Ecto neural progenitor cell (in vitro differentiated cells): ENCODE results near the gene PDGFRB.
A peak's percentile ranks its signal among the peaks of the same experiment; 100 is the strongest.

ENCODE experiments used
- DNase-seq: peaks from one replicate; pipeline ENCODE4 v3.0.0-alpha.2; 2018; ENCODE audit warnings: low spot score

The PDGFRB gene

DNA sequence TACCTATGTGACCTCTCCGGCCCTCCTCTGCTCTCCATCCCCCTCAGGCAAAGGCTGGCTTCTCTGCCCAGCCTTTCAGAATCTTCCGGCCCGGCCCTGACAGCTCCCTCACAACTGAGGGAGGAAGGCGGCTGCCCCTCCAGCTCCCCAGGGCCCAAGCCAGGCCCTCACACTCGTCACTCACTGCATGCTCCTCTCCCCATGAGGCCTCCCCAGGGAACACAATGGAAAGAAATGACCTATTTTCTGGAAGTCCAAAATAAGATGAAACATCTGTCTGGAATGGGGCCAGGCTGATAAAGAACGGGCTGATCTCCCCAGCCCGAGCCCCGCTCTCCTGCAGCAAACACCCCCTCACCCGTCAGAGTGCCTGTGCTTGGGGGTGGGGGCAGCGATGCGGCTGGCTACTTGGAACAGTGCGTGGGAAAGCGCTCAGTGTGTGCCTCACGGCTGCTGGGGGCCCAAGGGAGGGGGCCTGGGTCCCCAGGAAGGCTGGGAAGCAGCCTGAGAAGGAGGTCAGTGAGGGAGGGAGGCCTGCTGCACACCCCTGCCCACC lies 11.3 kb downstream of the PDGFRB start:
- DNase-seq = no peak

DNA sequence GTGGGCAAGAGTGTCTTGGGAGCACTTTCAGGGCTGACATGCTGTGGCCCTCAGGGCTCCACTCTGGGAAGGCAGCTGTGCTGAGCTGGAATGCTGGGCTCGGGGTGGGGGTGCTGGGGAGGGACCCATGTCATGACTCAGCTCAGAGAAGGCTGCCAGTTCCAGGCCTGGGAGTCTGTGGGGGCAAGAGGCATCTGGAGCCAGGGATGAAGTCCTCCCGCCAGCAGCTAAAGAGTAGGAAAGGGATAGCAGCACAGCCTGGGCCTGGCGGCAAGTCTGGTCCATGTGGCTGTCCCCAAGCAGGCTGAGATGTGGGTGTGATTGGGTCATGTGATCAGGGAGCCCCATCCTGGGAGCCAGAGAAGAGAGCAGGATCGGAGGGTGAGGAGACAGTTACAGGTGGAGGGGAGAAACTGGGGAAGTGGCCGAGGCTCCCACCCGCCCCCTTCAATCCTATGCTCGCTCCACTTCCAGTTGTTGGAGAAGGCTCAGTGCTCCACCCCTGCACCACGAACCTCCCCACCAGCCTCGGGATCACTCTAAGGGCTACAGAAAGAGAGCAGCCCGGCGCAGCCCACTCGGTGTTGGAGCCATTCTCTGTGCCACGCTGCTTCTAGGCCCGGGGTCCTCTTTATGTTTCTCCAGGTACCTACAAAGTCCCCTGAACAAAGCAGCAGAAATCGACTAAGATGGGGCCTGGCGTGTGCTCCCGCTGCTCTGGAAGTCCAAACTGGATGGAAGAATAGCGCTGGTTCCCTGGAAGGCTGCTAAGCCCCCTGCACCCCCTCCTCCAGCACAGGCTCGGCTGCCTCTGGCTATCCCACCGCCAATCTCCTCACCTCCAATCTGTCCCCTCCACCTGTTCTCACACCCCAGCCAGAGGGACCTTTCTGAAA lies 12.0 kb downstream of the PDGFRB start:
- DNase-seq = no peak

DNA sequence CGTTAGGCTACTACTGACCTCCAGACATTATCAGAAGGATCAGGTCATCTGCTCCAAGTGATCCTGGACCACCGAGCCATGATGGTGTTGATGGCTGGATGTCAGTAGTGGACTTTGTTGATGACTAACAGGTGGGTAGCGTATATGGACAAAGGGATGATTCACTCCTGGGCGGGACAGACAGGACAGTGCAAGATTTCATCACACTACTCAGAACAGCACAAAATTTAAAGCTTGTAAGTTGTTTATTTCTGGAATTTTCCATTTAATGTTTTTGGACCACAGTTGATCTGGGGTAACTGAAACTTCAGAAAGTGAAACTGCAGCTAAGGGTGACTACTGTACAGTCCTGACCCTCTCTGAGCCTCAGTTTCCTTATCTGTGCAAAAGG lies 12.7 kb downstream of the PDGFRB start:
- DNase-seq = no peak

DNA sequence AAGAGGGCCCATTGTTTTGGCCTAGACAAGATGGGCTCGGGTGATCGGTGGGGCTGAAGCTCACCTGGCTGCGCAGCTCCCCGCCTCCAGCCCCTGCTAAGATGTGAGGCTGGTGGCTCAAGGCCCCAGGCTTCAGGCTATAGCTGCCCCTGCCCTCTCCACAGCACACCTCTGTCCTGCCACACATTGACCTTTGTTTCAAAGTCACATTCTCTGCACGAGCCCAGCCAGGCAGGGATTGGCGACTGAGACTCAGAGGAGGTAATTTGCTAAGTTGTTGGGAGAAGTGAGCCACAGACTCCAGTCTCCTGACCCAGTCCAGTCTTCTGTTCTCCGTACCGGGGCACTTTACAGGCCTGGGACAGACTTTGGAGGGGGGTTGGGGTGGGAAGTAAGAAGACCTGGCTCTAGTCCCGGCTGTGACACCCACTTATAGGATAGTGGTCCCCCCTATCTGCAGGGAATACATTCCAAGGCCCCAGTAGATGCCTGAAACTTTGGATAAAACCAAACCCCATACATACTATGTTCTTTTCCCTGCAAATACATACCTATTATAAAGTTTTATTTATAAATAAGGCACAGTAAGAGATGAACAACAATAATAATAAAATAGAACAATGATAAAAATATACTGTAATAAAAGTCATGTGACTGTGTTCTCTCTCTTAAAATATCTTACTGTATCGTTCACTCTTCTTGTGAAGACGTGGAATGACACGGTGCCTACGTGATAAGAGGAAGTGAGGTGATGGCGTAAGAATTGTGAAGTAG lies 13.3 kb downstream of the PDGFRB start:
- no peak for DNase-seq

DNA sequence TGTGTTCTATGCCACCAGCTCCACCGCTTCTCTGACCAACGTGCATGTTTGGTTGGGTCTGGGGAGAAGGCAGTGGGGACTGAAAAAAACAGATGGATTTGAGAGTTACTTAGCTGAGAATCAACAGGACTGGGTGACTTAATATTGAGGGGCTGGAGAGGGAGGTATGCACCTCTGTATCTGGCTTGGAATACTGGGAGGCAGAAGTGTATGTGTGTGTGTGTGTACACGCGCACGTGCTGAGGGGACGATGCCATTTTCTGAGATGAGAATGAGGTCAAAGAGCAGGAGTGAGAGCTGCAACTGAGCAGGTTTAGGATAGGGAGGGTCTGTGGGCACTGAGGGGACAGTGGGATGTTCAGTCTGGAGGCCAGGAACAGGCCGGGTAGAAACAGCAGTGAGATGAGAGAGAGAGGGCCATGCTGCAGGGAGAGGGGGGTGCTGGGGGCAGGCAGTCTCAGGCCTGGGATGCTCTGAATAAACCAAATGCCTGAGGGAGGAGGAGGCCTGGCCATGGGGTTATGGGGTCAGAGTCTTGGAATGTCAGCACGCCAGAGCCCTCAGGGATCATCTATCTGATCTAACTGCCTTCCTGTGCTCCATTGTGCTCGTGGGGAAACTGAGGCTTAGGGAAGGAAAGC lies 14.0 kb downstream of the PDGFRB start:
- DNase-seq = peak; percentile 79

DNA sequence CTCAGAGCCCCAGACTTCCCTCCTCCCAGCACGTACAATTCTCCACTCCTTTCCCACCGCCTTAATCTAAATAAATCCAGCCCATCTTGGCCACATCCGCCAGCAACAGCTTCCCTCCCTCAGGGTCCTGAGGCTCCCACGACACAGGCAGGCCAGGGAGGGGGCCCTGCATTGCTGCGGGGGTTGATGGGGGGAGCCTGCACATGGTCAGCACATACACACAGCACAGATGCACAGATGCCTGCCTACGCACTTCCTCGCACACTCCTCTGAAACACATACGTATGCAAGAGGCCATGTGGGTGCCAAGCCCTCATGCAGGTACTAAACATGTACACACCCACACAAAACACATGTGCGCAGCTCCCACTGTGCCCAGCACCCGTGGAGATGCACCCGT lies 14.8 kb downstream of the PDGFRB start:
- no peak for DNase-seq

DNA sequence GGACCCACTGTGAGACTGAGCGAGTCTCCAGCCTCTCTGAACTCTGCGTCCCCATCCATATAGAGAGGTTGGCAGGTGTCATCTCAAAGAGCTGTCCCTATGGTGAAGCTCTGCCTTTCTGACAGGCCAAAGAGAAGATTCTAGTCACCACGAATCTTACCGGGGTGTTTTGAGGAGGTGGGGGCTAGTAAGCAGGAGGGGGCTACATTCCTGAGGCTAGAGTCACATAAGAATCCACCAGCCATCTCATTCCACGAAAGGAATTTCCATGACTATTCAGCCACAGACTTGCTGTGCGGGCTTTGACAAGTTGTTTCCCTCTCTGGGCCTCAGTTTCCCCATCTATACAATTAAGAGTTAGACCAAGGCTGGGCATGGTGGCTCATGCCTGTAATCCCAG lies 16.3 kb downstream of the PDGFRB start:
- no peak for DNase-seq

DNA sequence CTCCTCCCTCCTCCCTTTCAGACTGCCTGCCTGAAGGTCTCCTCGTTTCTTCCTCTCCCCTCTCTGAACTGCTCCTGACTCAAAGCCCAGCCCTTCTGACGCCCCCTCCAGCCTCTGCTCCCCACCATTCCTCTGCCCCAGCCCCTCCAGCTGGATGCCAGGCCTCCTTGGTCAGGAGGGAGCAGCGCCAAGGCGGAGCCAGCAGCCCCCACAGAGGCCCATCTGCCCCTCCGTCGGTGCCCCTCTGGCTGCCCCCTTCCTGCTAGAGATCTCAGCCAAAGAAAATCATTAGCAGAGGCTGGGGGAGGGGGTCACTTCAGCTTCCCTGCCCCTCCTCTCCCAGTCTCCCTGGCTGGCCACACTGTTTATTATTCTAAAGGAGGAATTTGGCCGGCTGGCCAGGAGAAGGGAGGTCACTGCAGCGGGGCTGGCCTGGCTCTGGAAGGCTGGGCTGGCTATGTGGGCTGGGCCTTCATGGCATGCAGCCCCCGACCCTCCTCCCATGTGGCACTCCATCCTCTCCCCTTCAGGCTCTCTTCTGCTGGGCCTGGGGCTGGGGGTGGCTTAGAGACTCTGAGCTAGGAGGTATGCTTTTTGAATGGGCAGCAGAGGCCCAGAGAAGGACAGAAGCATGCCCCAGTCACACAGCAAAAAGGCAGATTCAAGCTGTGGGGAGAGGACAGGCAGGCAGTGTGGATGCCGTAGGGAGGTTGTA lies 16.9 kb downstream of the PDGFRB start:
- DNase-seq = peak; percentile 83

DNA sequence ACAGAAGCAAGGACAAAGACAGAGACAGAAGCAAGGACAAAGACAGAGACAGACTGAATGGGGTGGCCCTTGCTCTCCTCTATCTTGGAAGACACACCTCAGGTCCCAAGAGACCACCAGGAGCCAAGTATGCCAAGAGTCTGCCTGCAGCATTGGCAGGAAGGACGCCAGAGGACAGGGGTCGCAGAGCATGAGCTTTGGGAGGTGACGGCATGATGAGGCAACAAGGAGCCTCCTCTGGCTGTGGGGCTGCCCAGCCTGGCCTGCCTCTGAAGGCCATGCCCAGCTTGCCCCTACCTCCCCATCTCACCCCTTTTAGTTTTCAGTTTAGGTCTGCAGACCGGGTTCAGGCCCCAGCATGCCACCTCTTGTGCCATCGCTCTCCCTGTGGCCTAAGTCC lies 17.6 kb downstream of the PDGFRB start:
- no peak for DNase-seq

DNA sequence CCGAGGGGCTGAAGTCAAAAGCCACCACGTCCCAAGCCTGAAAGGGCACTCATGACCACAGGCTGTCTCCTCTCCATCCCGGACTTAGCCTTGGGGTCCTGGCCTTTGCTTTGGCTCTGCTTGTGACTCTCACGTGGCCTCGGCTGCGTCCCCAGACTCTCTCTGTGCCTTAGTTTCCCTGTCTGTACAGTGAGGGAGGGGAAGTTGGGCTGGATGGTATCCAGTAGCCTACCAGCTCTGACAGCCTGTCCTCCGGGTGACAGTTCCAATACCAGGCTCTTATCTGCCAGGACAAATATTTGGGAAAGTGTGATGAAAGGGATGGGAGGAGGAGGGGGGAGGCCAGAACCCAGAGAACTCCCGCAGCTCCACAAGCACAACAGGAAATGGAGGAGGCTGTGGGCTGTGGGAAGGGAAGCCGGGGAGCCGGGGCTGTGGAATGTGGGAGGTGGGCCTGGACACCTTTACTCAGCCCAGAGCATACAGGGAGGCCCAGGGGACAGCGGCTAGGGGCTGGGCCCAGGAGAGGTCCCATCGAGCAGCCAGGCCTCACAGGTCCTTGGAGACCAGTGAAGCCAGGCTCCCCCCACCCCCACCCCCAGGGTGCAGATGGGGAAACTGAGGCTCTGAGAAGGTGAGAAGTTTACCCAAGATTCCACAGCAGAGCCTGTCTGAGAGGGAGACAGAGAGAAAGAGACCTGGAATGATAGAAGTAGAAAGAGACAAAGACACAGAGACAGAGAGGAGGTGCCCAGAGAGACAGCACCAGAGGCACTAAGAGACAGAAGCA lies 18.3 kb downstream of the PDGFRB start:
- no peak for DNase-seq

DNA sequence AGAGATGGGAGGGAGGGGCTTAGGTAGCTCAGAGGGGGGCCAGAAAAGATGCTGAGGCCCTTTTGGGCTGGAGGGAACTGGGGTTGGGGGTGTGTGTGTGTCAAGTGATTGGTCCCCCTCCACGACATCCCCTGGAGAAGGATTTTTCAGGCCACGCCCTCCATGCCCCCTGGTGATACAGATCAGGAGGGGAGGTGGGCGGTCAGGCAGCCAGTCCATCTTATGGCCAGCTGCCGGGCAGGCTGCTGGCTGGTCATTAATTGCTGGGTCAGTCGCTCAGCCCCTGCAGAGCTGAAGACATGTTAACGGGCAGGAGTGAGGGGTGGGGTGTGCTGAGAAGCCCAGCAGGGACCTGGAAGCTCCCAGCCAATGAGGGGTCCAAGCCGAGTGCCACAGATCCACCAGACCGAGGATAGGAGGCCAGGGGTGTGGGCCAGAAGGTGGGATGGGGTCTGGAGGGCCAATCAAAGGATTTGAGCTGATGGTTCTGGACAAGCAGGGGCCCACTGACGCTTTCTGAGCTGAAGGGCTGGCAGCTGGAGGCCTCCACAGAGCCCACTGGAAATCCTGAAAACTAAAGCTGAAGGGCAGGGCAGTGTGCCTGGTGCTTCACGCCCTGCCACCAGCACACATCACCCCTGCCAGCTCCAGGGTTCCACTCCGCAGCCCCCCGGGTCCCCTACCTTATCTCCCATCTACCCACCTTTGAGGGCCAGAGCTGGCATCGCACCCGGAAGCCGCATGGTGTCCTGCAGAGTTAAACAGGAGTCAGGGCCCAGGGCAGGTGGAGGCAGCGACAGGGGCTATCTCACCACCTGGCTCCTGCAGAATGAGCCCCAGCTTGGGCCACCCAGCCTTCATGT lies 19.1 kb downstream of the PDGFRB start:
- DNase-seq = no peak

DNA sequence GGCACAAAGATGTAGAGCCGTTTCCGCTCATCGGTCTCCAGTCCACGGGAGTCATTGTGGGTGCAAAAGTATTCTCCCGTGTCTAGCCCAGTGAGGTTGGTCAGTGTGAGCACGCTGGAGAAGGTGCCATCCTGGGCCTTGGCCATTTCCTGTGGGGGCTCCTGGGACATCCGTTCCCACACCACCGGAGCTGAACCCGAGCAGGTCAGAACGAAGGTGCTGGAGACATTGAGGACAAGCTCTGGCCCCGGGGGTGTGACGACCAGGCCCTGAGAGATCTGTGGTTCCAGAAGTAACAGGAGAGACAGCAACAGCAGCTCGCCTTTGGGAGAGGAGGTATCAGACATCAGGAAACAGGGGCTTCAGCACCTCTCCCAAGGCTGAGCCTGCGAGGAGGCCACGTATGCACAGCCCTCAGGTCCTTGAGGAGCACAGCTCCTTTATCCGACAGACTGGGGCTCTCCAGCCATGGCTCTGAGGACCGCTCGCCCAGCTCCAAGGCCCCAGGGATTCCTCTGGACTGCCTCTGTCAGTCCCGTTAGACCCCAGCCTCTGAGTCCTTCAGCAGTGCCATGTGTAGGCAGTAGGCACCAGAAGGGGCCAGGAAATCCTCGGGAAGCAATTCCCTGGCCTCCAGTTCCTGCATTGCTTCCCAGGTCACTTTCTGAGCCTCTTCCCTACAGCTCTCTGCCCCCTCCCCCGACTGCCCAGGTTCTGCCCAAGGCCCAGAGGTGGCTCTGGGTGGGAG lies 19.9 kb downstream of the PDGFRB start:
- no peak for DNase-seq

DNA sequence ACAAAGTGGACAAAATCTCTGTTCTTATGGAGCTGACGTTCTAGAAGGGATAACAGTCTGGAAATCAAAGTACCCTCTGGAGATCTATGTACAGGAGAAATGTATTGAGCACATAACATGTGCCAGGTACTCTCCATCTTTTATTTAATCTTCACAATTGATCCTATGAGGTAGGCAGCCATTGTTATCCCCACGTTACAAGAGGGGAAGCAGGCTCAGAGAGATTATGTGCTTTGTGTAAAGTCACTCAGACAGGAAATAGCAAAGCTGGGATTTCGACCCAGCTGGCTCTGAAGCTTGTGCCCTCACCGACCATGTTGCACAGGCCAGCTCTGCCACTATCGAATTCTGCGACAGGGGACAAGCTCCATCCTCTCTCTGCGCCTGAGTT lies 21.5 kb downstream of the PDGFRB start:
- no peak for DNase-seq

DNA sequence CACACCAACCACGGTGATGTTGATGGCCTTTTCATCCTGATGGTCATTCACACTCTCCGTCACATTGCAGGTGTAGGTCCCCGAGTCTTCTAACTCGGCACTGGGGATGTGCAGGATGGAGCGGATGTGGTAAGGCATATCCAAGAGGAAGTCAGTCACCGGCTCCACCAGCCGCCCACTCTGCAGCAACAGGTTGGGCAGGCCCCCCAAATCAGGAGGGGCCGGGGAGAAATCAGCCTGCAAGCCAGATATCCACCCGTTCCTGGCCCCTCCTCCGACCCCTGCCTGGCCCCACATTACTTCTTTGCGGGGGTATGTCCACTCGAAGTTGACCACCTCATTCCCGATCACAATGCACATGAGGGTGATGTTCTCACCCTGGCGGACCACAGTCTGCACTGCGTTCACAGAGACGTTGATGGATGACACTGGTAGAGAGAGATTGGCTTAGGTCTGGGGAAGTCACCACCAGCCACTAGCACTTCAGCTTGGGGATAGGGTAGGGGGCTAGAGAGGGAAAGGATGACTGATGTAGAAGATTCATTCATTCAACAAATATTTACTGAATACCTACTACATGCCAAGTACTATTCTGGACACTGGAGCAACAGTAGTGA lies 22.0 kb downstream of the PDGFRB start:
- DNase-seq = no peak

DNA sequence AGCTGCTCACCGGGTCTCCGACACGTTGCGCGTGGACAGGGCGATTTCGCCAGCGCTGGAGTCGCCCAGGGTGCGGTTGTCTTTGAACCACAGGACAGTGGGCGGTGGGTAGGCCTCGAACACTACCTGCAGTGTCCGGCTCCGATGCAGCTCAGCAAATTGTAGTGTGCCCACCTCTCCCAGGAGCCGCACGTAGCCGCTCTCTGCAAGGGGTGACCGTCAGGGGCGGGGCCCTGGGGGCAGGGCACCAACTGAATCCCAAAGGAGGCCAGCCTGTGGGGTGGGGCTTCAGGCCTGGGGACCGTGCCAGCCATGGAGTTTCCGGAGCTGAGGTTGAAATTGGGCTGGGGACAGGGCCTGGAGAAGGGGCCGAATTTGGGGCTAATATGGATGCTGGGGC lies 22.9 kb downstream of the PDGFRB start:
- DNase-seq = no peak

DNA sequence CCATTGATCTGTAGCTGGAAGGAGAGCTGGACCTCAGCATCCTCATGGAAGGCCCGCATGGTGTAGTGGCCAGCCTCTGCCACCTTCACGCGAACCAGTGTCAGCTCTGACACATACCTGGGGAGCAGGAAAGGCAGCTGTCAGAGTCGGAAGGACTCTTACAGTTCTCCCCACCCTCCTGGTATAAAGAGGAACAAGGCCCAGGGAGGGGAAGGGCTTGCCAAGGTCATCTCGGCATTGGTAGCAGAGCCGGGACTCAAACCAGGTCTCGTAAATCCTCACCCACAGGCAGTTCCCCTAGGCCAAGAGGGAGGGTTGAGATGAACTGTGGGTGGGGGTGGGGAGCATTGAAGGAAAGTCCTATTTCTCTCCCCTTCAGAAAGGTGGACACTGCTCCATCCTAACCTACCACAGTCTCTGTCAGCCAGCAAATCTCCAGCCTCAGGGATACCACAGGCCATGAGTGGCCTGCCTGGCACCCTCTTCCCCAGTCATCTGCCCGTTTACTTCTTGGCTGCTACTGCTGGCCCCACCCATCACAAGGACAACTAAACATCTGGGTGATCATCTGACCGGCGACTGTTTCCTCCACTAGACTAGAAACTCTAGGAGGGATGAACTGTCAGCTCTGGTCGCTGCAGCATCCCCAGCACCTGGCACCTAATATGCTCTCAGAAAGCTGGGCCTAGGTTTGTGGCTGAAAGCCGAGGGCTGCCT lies 23.5 kb downstream of the PDGFRB start:
- no peak for DNase-seq

DNA sequence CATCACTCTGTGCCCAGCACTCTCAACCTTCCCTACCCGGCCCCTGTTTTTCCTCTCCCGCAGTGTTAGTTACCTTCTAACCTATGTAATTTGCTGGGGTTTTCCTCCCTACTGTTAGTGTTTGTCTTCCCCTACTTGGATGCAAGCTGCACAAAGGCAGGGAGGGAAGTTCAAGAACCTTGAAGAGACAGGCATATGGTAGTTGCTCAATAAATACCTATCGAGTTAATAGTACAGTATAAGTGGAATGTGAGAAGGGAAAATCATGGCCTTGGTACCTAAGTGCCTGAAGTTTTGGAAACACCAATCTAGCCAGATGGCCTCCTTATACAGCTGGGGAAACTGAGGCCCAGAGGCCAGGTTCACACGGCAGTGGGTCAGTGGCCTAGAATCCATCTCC lies 24.2 kb downstream of the PDGFRB start:
- no peak for DNase-seq

DNA sequence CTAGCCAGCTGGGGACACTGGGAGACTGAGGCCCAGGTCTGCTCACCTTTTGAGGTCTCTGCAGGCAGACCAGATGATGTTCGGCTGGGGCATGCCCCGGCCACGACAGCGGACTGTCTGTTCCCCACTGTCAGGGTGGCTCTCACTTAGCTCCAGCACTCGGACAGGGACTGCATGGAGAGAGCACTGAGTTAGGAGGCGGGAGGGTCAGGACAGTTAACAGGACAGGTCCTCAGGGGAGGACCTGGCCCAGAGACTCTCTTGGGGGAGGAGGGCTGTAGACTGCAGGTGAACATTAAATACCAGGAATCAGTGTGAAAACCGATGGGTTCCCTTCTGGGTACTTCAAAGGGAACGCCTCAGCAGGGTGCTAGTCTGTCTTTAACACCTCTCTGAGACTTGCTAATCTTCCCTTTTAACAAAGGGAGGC lies 25.1 kb downstream of the PDGFRB start:
- no peak for DNase-seq
